Superior temporal gyrus (tissue), 1 donor: ENCODE data around the gene STXBP5.

Source experiments
- DNase-seq: peaks from one replicate; pipeline ENCODE4 v3.0.0-alpha.2; 2016; ENCODE audit errors: extremely low spot score

STXBP5 gene

GRCh38 chr6:147178355-147178754, 25.9 kb upstream of the STXBP5 start:
- no peak for DNase-seq

- no peak for DNase-seq
These were observed 24.4 kb upstream of the STXBP5 start for GRCh38 chr6:147179809-147180208.

- DNase-seq = no peak
These were observed 23.3 kb upstream of the STXBP5 start for GRCh38 chr6:147180926-147181325.

- no peak for DNase-seq
These were observed 19.8 kb upstream of the STXBP5 start for GRCh38 chr6:147184379-147184778.

GRCh38 chr6:147185216-147185615, 19.0 kb upstream of the STXBP5 start:
- no peak for DNase-seq

GRCh38 chr6:147190556-147190955, 13.7 kb upstream of the STXBP5 start:
- DNase-seq = no peak

GRCh38 chr6:147192278-147192911, 11.8 kb upstream of the STXBP5 start:
- no peak for DNase-seq

GRCh38 chr6:147194652-147195411, 9.4 kb upstream of the STXBP5 start:
- DNase-seq = no peak

GRCh38 chr6:147195510-147195909, 8.7 kb upstream of the STXBP5 start:
- DNase-seq = no peak

- DNase-seq = no peak
These were observed 8.2 kb upstream of the STXBP5 start for GRCh38 chr6:147195987-147196386.

GRCh38 chr6:147200711-147201110, 3.5 kb upstream of the STXBP5 start:
- DNase-seq = no peak

GRCh38 chr6:147201885-147202515, 2.2 kb upstream of the STXBP5 start:
- no peak for DNase-seq

GRCh38 chr6:147202516-147203310, 1.5 kb upstream of the STXBP5 start:
- peak; percentile 99 for DNase-seq

GRCh38 chr6:147203311-147204059, 732 bp upstream of the STXBP5 start:
- peak; percentile 78 for DNase-seq

GRCh38 chr6:147204843-147205311, 660 bp downstream of the STXBP5 start:
- DNase-seq = peak; percentile 68

- DNase-seq = peak; percentile 63
These were observed 1.7 kb downstream of the STXBP5 start for GRCh38 chr6:147205690-147206600.

GRCh38 chr6:147207351-147207750, 3.1 kb downstream of the STXBP5 start:
- peak; percentile 68 for DNase-seq

GRCh38 chr6:147207837-147208754, 3.9 kb downstream of the STXBP5 start:
- no peak for DNase-seq
